PFSK-1 (cell line): ENCODE data around the gene SPNS3.

ENCODE experiments used
- POLR2AphosphoS5 ChIP-seq: IDR thresholded peaks from 2 replicates; pipeline ENCODE4 v1.6.1; 2012; ENCODE audit warnings: low read depth, mild to moderate bottlenecking, control low read depth, low read length, moderate library complexity
- SIN3A ChIP-seq: IDR thresholded peaks from 2 replicates; pipeline ENCODE4 v1.6.1; 2012; ENCODE audit warnings: mild to moderate bottlenecking, low read length, moderate library complexity, borderline replicate concordance; ENCODE audit not compliant: insufficient read depth
- TAF1 ChIP-seq: IDR thresholded peaks from 2 replicates; pipeline ENCODE4 v1.6.1; 2012; ENCODE audit warnings: low read length, control low read depth, borderline replicate concordance; ENCODE audit not compliant: insufficient read depth
- TF ChIP-seq, protein P1 (sequence below), 2 experiments: IDR thresholded peaks; 2 replicates each; pipeline versions ENCODE4 v1.6.1 to v1.8.0; 2011 to 2012; ENCODE audit warnings: low read depth in 2 of 2, low read length in 2 of 2, control low read depth in 1 of 2, inconsistent platforms in 1 of 2, mild to moderate bottlenecking in 1 of 2, moderate library complexity in 1 of 2; ENCODE audit not compliant: insufficient read depth in 1 of 2

- TF ChIP-seq POLR2AphosphoS5, result no peak
- TF ChIP-seq TAF1, result no peak
- TF ChIP-seq, protein P1, sequence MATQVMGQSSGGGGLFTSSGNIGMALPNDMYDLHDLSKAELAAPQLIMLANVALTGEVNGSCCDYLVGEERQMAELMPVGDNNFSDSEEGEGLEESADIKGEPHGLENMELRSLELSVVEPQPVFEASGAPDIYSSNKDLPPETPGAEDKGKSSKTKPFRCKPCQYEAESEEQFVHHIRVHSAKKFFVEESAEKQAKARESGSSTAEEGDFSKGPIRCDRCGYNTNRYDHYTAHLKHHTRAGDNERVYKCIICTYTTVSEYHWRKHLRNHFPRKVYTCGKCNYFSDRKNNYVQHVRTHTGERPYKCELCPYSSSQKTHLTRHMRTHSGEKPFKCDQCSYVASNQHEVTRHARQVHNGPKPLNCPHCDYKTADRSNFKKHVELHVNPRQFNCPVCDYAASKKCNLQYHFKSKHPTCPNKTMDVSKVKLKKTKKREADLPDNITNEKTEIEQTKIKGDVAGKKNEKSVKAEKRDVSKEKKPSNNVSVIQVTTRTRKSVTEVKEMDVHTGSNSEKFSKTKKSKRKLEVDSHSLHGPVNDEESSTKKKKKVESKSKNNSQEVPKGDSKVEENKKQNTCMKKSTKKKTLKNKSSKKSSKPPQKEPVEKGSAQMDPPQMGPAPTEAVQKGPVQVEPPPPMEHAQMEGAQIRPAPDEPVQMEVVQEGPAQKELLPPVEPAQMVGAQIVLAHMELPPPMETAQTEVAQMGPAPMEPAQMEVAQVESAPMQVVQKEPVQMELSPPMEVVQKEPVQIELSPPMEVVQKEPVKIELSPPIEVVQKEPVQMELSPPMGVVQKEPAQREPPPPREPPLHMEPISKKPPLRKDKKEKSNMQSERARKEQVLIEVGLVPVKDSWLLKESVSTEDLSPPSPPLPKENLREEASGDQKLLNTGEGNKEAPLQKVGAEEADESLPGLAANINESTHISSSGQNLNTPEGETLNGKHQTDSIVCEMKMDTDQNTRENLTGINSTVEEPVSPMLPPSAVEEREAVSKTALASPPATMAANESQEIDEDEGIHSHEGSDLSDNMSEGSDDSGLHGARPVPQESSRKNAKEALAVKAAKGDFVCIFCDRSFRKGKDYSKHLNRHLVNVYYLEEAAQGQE (IDR thresholded peaks at IDR 0.05; ENCODE audit: insufficient read depth in 1 of 2, low read depth in 2 of 2, low read length in 2 of 2), result no peak
- TF ChIP-seq SIN3A, result no peak
These were observed 6.3 kb downstream of the SPNS3 start for GRCh38 chr17:4440021-4440420.
